Activated CD8-positive, alpha-beta T cell treated with anti-CD3 and anti-CD28 coated beads, Interleukin-2, amount 10 ng/mL, durations not matched to agents 7 days and 5 days (primary cell): ENCODE data around the gene AAK1. TPM values are rescaled to one million over a fixed set of nuclear protein-coding genes. Genes with fewer than 3 reads are reported as not detected.
"Not testable (repeated sequence)": the region's sequence is repeated elsewhere in the genome, so short reads cannot be mapped to it uniquely, and the experiment has no call there.

Experiments
- ATAC-seq: fragments of 150-1000 bp; cut with Tn5 transposase; one replicate; pipeline ENCODE4 v1.10.0; 2021; ENCODE audit warnings: moderate library complexity
- CTCF ChIA-PET: fragments of 350-600 bp; sonication (Branson Sonifier 250); formaldehyde crosslinking; loops from one replicate; lab custom pipeline; 2021; ENCODE audit warnings: antibody characterized with exemption; lab: Charles Lee
- POLR2A ChIA-PET: fragments of 350-600 bp; sonication (Branson Sonifier 250); formaldehyde crosslinking; loops from one replicate; lab custom pipeline; 2021; ENCODE audit warnings: antibody characterized with exemption; lab: Charles Lee
- DNase-seq: peaks from one replicate; pipeline ENCODE4 v3.0.0-alpha.2; 2020
- H3K27ac Mint-ChIP-seq: one replicate; pipeline ENCODE4 v1.8.0; 2021; ENCODE audit warnings: mild to moderate bottlenecking, mixed read lengths
- H3K27me3 Mint-ChIP-seq: one replicate; pipeline ENCODE4 v1.8.0; 2021; ENCODE audit warnings: low read depth, mixed read lengths
- H3K36me3 Mint-ChIP-seq: one replicate; pipeline ENCODE4 v1.8.0; 2021; ENCODE audit warnings: low read depth, mixed read lengths
- H3K4me1 Mint-ChIP-seq: one replicate; pipeline ENCODE4 v1.8.0; 2021; ENCODE audit warnings: low read depth, mixed read lengths
- H3K4me3 Mint-ChIP-seq: one replicate; pipeline ENCODE4 v1.8.0; 2021; ENCODE audit warnings: mild to moderate bottlenecking, mixed read lengths
- H3K9me3 Mint-ChIP-seq: one replicate; pipeline ENCODE4 v1.8.0; 2022; ENCODE audit warnings: mixed read lengths; ENCODE audit not compliant: insufficient read depth
- total RNA-seq, 2 experiments: library from RNA; stranded (reverse); gene quantifications; one replicate each; pipeline ENCODE4 v1.2.3, GENCODE V29; 2021

AAK1 gene
- total RNA-seq, 2 experiments from 2014 or later = 105 to 107 TPM

- Mint-ChIP-seq H3K27ac (no peak overlapping the region), H3K36me3 (peaks cover 17% of the 10 kb centered on the region), H3K4me3 (no peak overlapping the region), H3K4me1 (peaks cover 18% of the 10 kb centered on the region), H3K27me3 (no peaks in the 10 kb centered on the region), H3K9me3 (no peaks in the 10 kb centered on the region)
- ChIA-PET CTCF (interaction anchor here (0.9 to 1.4 kb wide), 3 partner anchors 14 to 188 kb away, joined by 3 read pairs; partner anchors contain the start of gene NFU1), POLR2A (no interaction called here)
- ATAC-seq (peak; percentile 54), DNase-seq (no peak)
Measured at GRCh38 chr2:69625078-69625795, 18.3 kb downstream of the AAK1 start.

- ChIA-PET POLR2A (no interaction called here), CTCF (interaction anchor here (0.9 to 2.6 kb wide), 5 partner anchors 14 to 188 kb away, joined by 3 to 11 read pairs (median 3); partner anchors contain the start of gene NFU1)
- peaks cover 17% of the 10 kb centered on the region for H3K4me1 Mint-ChIP-seq
- ATAC-seq (no peak), DNase-seq (no peak)
- H3K36me3 Mint-ChIP-seq = peaks cover 17% of the 10 kb centered on the region
- H3K27ac Mint-ChIP-seq = no peak overlapping the region
- no peaks in the 10 kb centered on the region for H3K9me3 Mint-ChIP-seq
- no peaks in the 10 kb centered on the region for H3K27me3 Mint-ChIP-seq
- no peak overlapping the region for H3K4me3 Mint-ChIP-seq
Measured at GRCh38 chr2:69624611-69625010, 18.9 kb downstream of the AAK1 start.

GRCh38 chr2:69624131-69624530 is 19.4 kb downstream of the AAK1 start:
- Mint-ChIP-seq H3K27ac (no peak overlapping the region), H3K4me3 (no peak overlapping the region), H3K27me3 (no peaks in the 10 kb centered on the region), H3K36me3 (peaks cover 17% of the 10 kb centered on the region), H3K9me3 (no peaks in the 10 kb centered on the region), H3K4me1 (peaks cover 17% of the 10 kb centered on the region)
- ChIA-PET CTCF (interaction anchor here (1.0 to 5.5 kb wide), 5 partner anchors 20 to 187 kb away, joined by 3 to 26 read pairs (median 4); partner anchors contain the start of genes AAK1 and NFU1), POLR2A (interaction anchor here (2.4 kb wide), 1 partner anchor 20 kb away, joined by 13 read pairs; the partner anchor contains the start of gene AAK1)
- DNase-seq = no peak
- no peak for ATAC-seq

GRCh38 chr2:69623236-69623635 is 20.3 kb downstream of the AAK1 start:
- Mint-ChIP-seq H3K27ac (peak overlapping the region; percentile 82), H3K27me3 (no peaks in the 10 kb centered on the region), H3K4me1 (peaks cover 17% of the 10 kb centered on the region), H3K4me3 (peak overlapping the region; percentile 67), H3K36me3 (peaks cover 17% of the 10 kb centered on the region), H3K9me3 (no peaks in the 10 kb centered on the region)
- ChIA-PET POLR2A (interaction anchor here (2.4 kb wide), 1 partner anchor 21 kb away, joined by 13 read pairs; the partner anchor contains the start of gene AAK1), CTCF (interaction anchor here (1.0 to 5.5 kb wide), 6 partner anchors 10 to 192 kb away, joined by 3 to 26 read pairs (median 4); partner anchors contain the start of gene AAK1)
- DNase-seq = no peak
- peak; percentile 20 for ATAC-seq

- POLR2A ChIA-PET = interaction anchor here (0.6 to 2.4 kb wide), 4 partner anchors 21 to 39 kb away, joined by 3 to 13 read pairs (median 4); partner anchors contain the start of gene AAK1
- peak; percentile 47 for DNase-seq
- Mint-ChIP-seq H3K27ac (peak overlapping the region; percentile 82), H3K36me3 (peaks cover 17% of the 10 kb centered on the region), H3K4me1 (peaks cover 17% of the 10 kb centered on the region), H3K4me3 (peak overlapping the region; percentile 67)
- not testable (repeated sequence) for H3K9me3 Mint-ChIP-seq, H3K27me3 Mint-ChIP-seq, ATAC-seq
- CTCF ChIA-PET = interaction anchor here (1.2 to 5.5 kb wide), 5 partner anchors 11 to 192 kb away, joined by 3 to 26 read pairs (median 4); partner anchors contain the start of gene AAK1
Measured at GRCh38 chr2:69622805-69623204, 20.7 kb downstream of the AAK1 start.

- H3K27ac Mint-ChIP-seq, H3K9me3 Mint-ChIP-seq, H3K27me3 Mint-ChIP-seq, ATAC-seq, DNase-seq, H3K4me3 Mint-ChIP-seq: not testable (repeated sequence)
- H3K36me3 Mint-ChIP-seq = peaks cover 17% of the 10 kb centered on the region
- ChIA-PET POLR2A (interaction anchor here (0.6 to 2.4 kb wide), 4 partner anchors 22 to 38 kb away, joined by 3 to 13 read pairs (median 4); partner anchors contain the start of gene AAK1), CTCF (interaction anchor here (1.2 to 5.5 kb wide), 5 partner anchors 11 to 193 kb away, joined by 3 to 26 read pairs (median 4); partner anchors contain the start of gene AAK1)
- peaks cover 17% of the 10 kb centered on the region for H3K4me1 Mint-ChIP-seq
Measured at GRCh38 chr2:69622017-69622540, 21.5 kb downstream of the AAK1 start.

GRCh38 chr2:69621440-69621839 is 22.1 kb downstream of the AAK1 start:
- no peak overlapping the region for H3K4me3 Mint-ChIP-seq
- H3K27ac Mint-ChIP-seq = peak overlapping the region; percentile 68
- no peaks in the 10 kb centered on the region for H3K9me3 Mint-ChIP-seq
- no peak for DNase-seq
- POLR2A ChIA-PET = no interaction called here
- peaks cover 17% of the 10 kb centered on the region for H3K4me1 Mint-ChIP-seq
- no peak for ATAC-seq
- CTCF ChIA-PET = interaction anchor here (1.5 to 5.5 kb wide), 2 partner anchors 24 kb away, joined by 3 to 26 read pairs; partner anchors contain the start of gene AAK1
- no peaks in the 10 kb centered on the region for H3K27me3 Mint-ChIP-seq
- H3K36me3 Mint-ChIP-seq = peaks cover 20% of the 10 kb centered on the region

GRCh38 chr2:69620870-69621269 is 22.7 kb downstream of the AAK1 start:
- no peaks in the 10 kb centered on the region for H3K27me3 Mint-ChIP-seq
- CTCF ChIA-PET = interaction anchor here (0.7 to 5.5 kb wide), 5 partner anchors 16 to 195 kb away, joined by 3 to 26 read pairs (median 3); partner anchors contain the start of gene AAK1
- no peak for DNase-seq
- H3K27ac Mint-ChIP-seq = no peak overlapping the region
- no peaks in the 10 kb centered on the region for H3K9me3 Mint-ChIP-seq
- peaks cover 21% of the 10 kb centered on the region for H3K36me3 Mint-ChIP-seq
- H3K4me1 Mint-ChIP-seq = peaks cover 20% of the 10 kb centered on the region
- no peak for ATAC-seq
- POLR2A ChIA-PET = no interaction called here
- H3K4me3 Mint-ChIP-seq = no peak overlapping the region

GRCh38 chr2:69619725-69620124 is 23.8 kb downstream of the AAK1 start:
- peaks cover 29% of the 10 kb centered on the region for H3K4me1 Mint-ChIP-seq
- no peak for DNase-seq
- peaks cover 31% of the 10 kb centered on the region for H3K36me3 Mint-ChIP-seq
- no peak overlapping the region for H3K4me3 Mint-ChIP-seq
- no peak overlapping the region for H3K27ac Mint-ChIP-seq
- peaks cover under 1% of the 10 kb centered on the region for H3K9me3 Mint-ChIP-seq
- ChIA-PET POLR2A (no interaction called here), CTCF (interaction anchor here (0.9 to 5.5 kb wide), 3 partner anchors 17 to 197 kb away, joined by 3 to 26 read pairs (median 3); partner anchors contain the start of gene AAK1)
- no peaks in the 10 kb centered on the region for H3K27me3 Mint-ChIP-seq
- peak; percentile 65 for ATAC-seq

- H3K36me3 Mint-ChIP-seq = peaks cover 39% of the 10 kb centered on the region
- peaks cover 28% of the 10 kb centered on the region for H3K4me1 Mint-ChIP-seq
- ChIA-PET POLR2A (no interaction called here), CTCF (interaction anchor here (1.0 to 2.6 kb wide), 5 partner anchors 10 to 105 kb away, joined by 3 to 14 read pairs (median 3); no protein-coding TSS in a partner anchor)
- H3K4me3 Mint-ChIP-seq = no peak overlapping the region
- H3K27ac Mint-ChIP-seq = no peak overlapping the region
- peaks cover 9% of the 10 kb centered on the region for H3K9me3 Mint-ChIP-seq
- ATAC-seq (no peak), DNase-seq (no peak)
- no peaks in the 10 kb centered on the region for H3K27me3 Mint-ChIP-seq
Measured at GRCh38 chr2:69618362-69618761, 25.2 kb downstream of the AAK1 start.

GRCh38 chr2:69617744-69618143 is 25.8 kb downstream of the AAK1 start:
- H3K36me3 Mint-ChIP-seq = peaks cover 39% of the 10 kb centered on the region
- POLR2A ChIA-PET = interaction anchor here (0.7 kb wide), 1 partner anchor 453 kb away, joined by 3 read pairs; no protein-coding TSS in a partner anchor
- CTCF ChIA-PET = interaction anchor here (0.7 to 2.6 kb wide), 4 partner anchors 11 to 107 kb away, joined by 3 to 14 read pairs (median 4); no protein-coding TSS in a partner anchor
- no peak for ATAC-seq
- peaks cover 15% of the 10 kb centered on the region for H3K9me3 Mint-ChIP-seq
- DNase-seq = no peak
- H3K27me3 Mint-ChIP-seq = no peaks in the 10 kb centered on the region
- no peak overlapping the region for H3K4me3 Mint-ChIP-seq
- peaks cover 28% of the 10 kb centered on the region for H3K4me1 Mint-ChIP-seq
- no peak overlapping the region for H3K27ac Mint-ChIP-seq
